GM12878 (cell line): ENCODE measurements around the gene PKDREJ. TPM values are rescaled to one million over a fixed set of nuclear protein-coding genes. Genes with fewer than 3 reads are reported as not detected.

ENCODE experiments used
- ATAC-seq: fragments of 200-7000 bp; cut with Tn5 transposase; 3 replicates; pipeline ENCODE4 v1.9.1; 2020; ENCODE audit warnings: mild to moderate bottlenecking, moderate library complexity
- BruUV-seq: library from RNA; stranded (reverse); fragments of 400-500 nt; replicated peaks from 2 replicates; lab custom pipeline; 2021; lab: Mats Ljungman, UMichigan
- CTCF ChIA-PET: fragments of 300-600 bp; sonication (Branson Sonifier 250); formaldehyde crosslinking; extraction: SDS; loops from one replicate; lab custom pipeline; 2021; ENCODE audit warnings: inconsistent platforms; lab: Yijun Ruan, JAX
- POLR2A ChIA-PET: fragments of 350-600 bp; formaldehyde crosslinking; extraction: SDS; loops from one replicate; lab custom pipeline; 2021; ENCODE audit warnings: inconsistent platforms; lab: Charles Lee
- RAD21 ChIA-PET: fragments of 300-600 bp; sonication (Branson Sonifier 250); formaldehyde crosslinking; loops from one replicate; lab custom pipeline; 2023; ENCODE audit warnings: antibody characterized with exemption; ENCODE audit not compliant: unreplicated experiment; lab: Charles Lee
- SMC1A ChIA-PET: fragments of 300-600 bp; sonication (Branson Sonifier 250); formaldehyde crosslinking; loops from one replicate; lab custom pipeline; 2023; ENCODE audit not compliant: unreplicated experiment, uncharacterized antibody; lab: Charles Lee
- DNase-seq: peaks from one replicate; pipeline ENCODE4 v3.0.0-alpha.2; 2011; ENCODE audit warnings: low read depth, low spot score
- FAIRE-seq: peaks from 3 replicates; lab custom pipeline; 2011; peaks lifted over from hg19 to GRCh38; lab: Jason Lieb, UNC
- H2AFZ ChIP-seq: 2 replicates; pipeline ENCODE4 v1.6.0; 2011; ENCODE audit warnings: low read depth, low read length, control low read depth; ENCODE audit not compliant: control insufficient read depth
- H3K27ac ChIP-seq: 2 replicates; pipeline ENCODE4 v1.5.1; 2011; ENCODE audit warnings: control low read depth; ENCODE audit not compliant: control insufficient read depth, insufficient read depth
- H3K27me3 ChIP-seq, 2 experiments: replicated peaks in 1 of 2; 2 replicates each; pipeline versions ENCODE4 v1.6.0 to v1.6.1; 2011; ENCODE audit warnings: low read length in 1 of 2; ENCODE audit not compliant: control insufficient read depth in 2 of 2, insufficient read depth in 2 of 2
- H3K36me3 ChIP-seq, 2 experiments: 2 replicates each; pipeline ENCODE4 v1.5.1; 2011; ENCODE audit warnings: low read length in 1 of 2; ENCODE audit not compliant: control insufficient read depth in 2 of 2, insufficient read depth in 2 of 2
- H3K4me1 ChIP-seq: 2 replicates; pipeline ENCODE4 v1.6.1; 2011; ENCODE audit warnings: mild to moderate bottlenecking, low read length, moderate library complexity, mixed read lengths; ENCODE audit not compliant: control insufficient read depth, insufficient read depth
- H3K4me2 ChIP-seq: 2 replicates; pipeline ENCODE4 v1.6.0; 2011; ENCODE audit warnings: control low read depth; ENCODE audit not compliant: control insufficient read depth, insufficient read depth
- H3K4me3 ChIP-seq: fragments of 200-600 bp; sonication (generic); 2 replicates; pipeline ENCODE4 v1.5.1; 2016
- H3K79me2 ChIP-seq: 2 replicates; pipeline ENCODE4 v1.6.0; 2011; ENCODE audit warnings: low read length; ENCODE audit not compliant: control insufficient read depth, insufficient read depth
- H3K9ac ChIP-seq: 2 replicates; pipeline ENCODE4 v1.8.0; 2011; ENCODE audit warnings: low read length, control low read depth, mixed read lengths; ENCODE audit not compliant: control insufficient read depth, insufficient read depth
- H3K9me3 ChIP-seq: replicated peaks from 3 replicates; pipeline ENCODE4 v1.5.1; 2011; ENCODE audit warnings: mild to moderate bottlenecking, low read length; ENCODE audit not compliant: control insufficient read depth, insufficient read depth
- H4K20me1 ChIP-seq: 2 replicates; pipeline ENCODE4 v1.6.0; 2011; ENCODE audit not compliant: control insufficient read depth, insufficient read depth
- GABPA ChIP-seq: IDR thresholded peaks from 2 replicates; pipeline ENCODE4 v1.6.1; 2014; ENCODE audit warnings: antibody characterized with exemption, low read depth, mild to moderate bottlenecking, inconsistent platforms
- HDAC6 ChIP-seq: fragments of 200-600 bp; sonication (generic); IDR thresholded peaks from one replicate; pipeline ENCODE4 v1.8.0; 2017; ENCODE audit warnings: antibody characterized with exemption; ENCODE audit not compliant: unreplicated experiment
- IRF4 ChIP-seq: IDR thresholded peaks from 2 replicates; pipeline ENCODE4 v1.6.1; 2011; ENCODE audit warnings: low read depth, low read length
- MEF2A ChIP-seq: IDR thresholded peaks from 2 replicates; pipeline ENCODE4 v1.6.1; 2011; ENCODE audit warnings: low read depth, mild to moderate bottlenecking, low read length, moderate library complexity; ENCODE audit not compliant: insufficient read depth
- PBX3 ChIP-seq: IDR thresholded peaks from 2 replicates; pipeline ENCODE4 v1.6.1; 2011; ENCODE audit warnings: mild to moderate bottlenecking, low read depth, low read length, moderate library complexity; ENCODE audit not compliant: insufficient replicate concordance
- TCF12 ChIP-seq: IDR thresholded peaks from 2 replicates; pipeline ENCODE4 v1.6.1; 2011; ENCODE audit warnings: low read depth, mild to moderate bottlenecking, low read length
- ZBED1 ChIP-seq: IDR thresholded peaks from 2 replicates; pipeline ENCODE4 v1.6.1; 2016; ENCODE audit warnings: borderline replicate concordance
- ZBTB4 ChIP-seq: fragments of 450-650 bp; formaldehyde crosslinking; IDR thresholded peaks from 2 replicates; pipeline ENCODE4 v1.4.0; 2022; ENCODE audit warnings: mild to moderate bottlenecking, moderate library complexity
- ZZZ3 ChIP-seq: IDR thresholded peaks from 2 replicates; pipeline ENCODE4 v1.6.1; 2011; ENCODE audit warnings: low read depth; ENCODE audit not compliant: control insufficient read depth, insufficient read length
- WGBS: methylation state at CpG from one replicate; pipeline ENCODE4 v1.1.6; 2016; ENCODE audit warnings: low lambda C conversion rate; ENCODE audit not compliant: insufficient replicate concordance, insufficient coverage; ENCODE audit errors: missing lambda C conversion rate; 5-methylcytosine and 5-hydroxymethylcytosine counted together
- in situ Hi-C: fragments of 300-500 bp; cut with MboI; formaldehyde crosslinking; loops from 9 replicates; pipeline ENCODE4 v1.14.3; 2018; ENCODE audit warnings: mixed read lengths
- intact Hi-C: fragments of 100-400 bp; cut with micrococcal nuclease; formaldehyde crosslinking; loops from one replicate; pipeline ENCODE4 v1.14.2; 2022; ENCODE audit not compliant: unreplicated experiment
- polyA plus RNA-seq, 11 experiments: library from polyadenylated mRNA; depleted of rRNA in 4 of 11; unstranded in 6 of 11; stranded (reverse) in 5 of 11; fragments of >200 nt; fragmentation: Nextera tagmentation in 4 of 11; fragmentation: Illumina TruSeq in 1 of 11; extraction: Ambion mirVana in 4 of 11; extraction: Trizol in 1 of 11; gene quantifications; 1 replicate in 1 of 11; 2 replicates in 10 of 11; pipeline versions ENCODE4 v1.2.1 to v1.2.3, GENCODE V29; 2011 to 2016; ENCODE audit warnings: inconsistent platforms in 2 of 11, missing spikeins in 2 of 11, low read depth in 1 of 11
- total RNA-seq, 4 experiments: library from RNA; depleted of rRNA in 3 of 4; stranded (reverse); fragments of >200 nt in 3 of 4; fragmentation: Illumina TruSeq in 1 of 4; extraction: Trizol in 1 of 4; gene quantifications; 2 replicates each; pipeline versions ENCODE4 v1.2.1 to v1.2.3, GENCODE V29; 2013 to 2021

PKDREJ gene
- total and polyA plus RNA-seq, 10 of the 15 experiments (the other 5 are each of a cell fraction or from before 2014, with no cell fraction given) = 0.02 to 0.03 TPM; not detected in 8

GRCh38 chr22:46233231-46233630 lies 29.9 kb downstream of the PKDREJ start:
- Histone ChIP-seq H3K36me3 (no peaks in the 10 kb centered on the region), H3K4me3 (no peak overlapping the region), H3K4me1 (no peaks in the 10 kb centered on the region), H3K27me3 (no peaks in the 10 kb centered on the region), H3K79me2 (no peaks in the 10 kb centered on the region), H2AFZ (no peak overlapping the region), H3K9me3 (no peaks in the 10 kb centered on the region), H4K20me1 (no peaks in the 10 kb centered on the region), H3K27ac (no peak overlapping the region), H3K4me2 (no peak overlapping the region), H3K9ac (no peak overlapping the region)
- DNase-seq = no peak
- SMC1A ChIA-PET = no interaction called here
- RAD21 ChIA-PET = no interaction called here
- POLR2A ChIA-PET = no interaction called here
- intact Hi-C loops (no loop called here), in situ Hi-C loops (no loop called here)
- no peak for ATAC-seq
- CTCF ChIA-PET = no interaction called here
- WGBS = 88% methylated on average over 9 of the region's 9 CpGs
- BruUV-seq = no TSS peak
- TF ChIP-seq IRF4 = no peak
- no peak for TF ChIP-seq HDAC6
- no peak for TF ChIP-seq TCF12
- TF ChIP-seq ZZZ3 = no peak
- no peak for TF ChIP-seq ZBED1
- TF ChIP-seq GABPA = no peak
- TF ChIP-seq MEF2A = no peak
- TF ChIP-seq PBX3 = no peak
- TF ChIP-seq ZBTB4 (CRISPR knock-in tag) = no peak
- no peak for FAIRE-seq
